H1 (cell line): ENCODE data around the gene FAM219A. TPM values are rescaled to one million over a fixed set of nuclear protein-coding genes. Genes with fewer than 3 reads are reported as not detected.

Experiments used
- CHD7 ChIP-seq: fragments of 300-600 bp; sonication (generic); IDR thresholded peaks from 2 replicates; pipeline ENCODE4 v1.7.1; 2012; ENCODE audit warnings: low read length, moderate library complexity, mild to moderate bottlenecking, inconsistent platforms; ENCODE audit not compliant: insufficient replicate concordance
- polyA plus RNA-seq, 7 experiments: library from polyadenylated mRNA; depleted of rRNA in 3 of 7; stranded (reverse) in 5 of 7; unstranded in 2 of 7; fragments of >200 nt in 5 of 7; fragments of 200-250 nt in 2 of 7; gene quantifications; 1 replicate in 5 of 7; 2 replicates in 1 of 7; 4 replicates in 1 of 7; pipeline versions ENCODE4 v1.2.1 to v1.2.3, GENCODE V29; 2011 to 2013; ENCODE audit warnings: missing spikeins in 2 of 7, mixed read lengths in 2 of 7
- total RNA-seq: library from RNA; stranded (reverse); fragmentation: NEBNext Ultra II Directional; extraction: Animal tissue kit (Norgen Biotek cat#: 25700); gene quantifications from 2 replicates; pipeline ENCODE4 v1.2.1, GENCODE V29; 2021

The FAM219A gene
- total and polyA plus RNA-seq, 2 of the 8 experiments (the other 6 are each of a cell fraction or from before 2014, with no cell fraction given): 7.7 to 10.4 TPM

GRCh38 chr9:34374339-34374738 lies 84.0 kb downstream of the FAM219A start (continued):
- TF ChIP-seq CHD7: no peak
